COLO668 (cell line): ENCODE data around the gene PITPNM3.
A peak's percentile ranks its signal among the peaks of the same experiment; 100 is the strongest.

Experiments
- DNase-seq: peaks from one replicate; lab custom pipeline; 2025; ENCODE audit not compliant: unreplicated experiment; lab: John Stamatoyannopoulos, UW

The PITPNM3 gene

DNA sequence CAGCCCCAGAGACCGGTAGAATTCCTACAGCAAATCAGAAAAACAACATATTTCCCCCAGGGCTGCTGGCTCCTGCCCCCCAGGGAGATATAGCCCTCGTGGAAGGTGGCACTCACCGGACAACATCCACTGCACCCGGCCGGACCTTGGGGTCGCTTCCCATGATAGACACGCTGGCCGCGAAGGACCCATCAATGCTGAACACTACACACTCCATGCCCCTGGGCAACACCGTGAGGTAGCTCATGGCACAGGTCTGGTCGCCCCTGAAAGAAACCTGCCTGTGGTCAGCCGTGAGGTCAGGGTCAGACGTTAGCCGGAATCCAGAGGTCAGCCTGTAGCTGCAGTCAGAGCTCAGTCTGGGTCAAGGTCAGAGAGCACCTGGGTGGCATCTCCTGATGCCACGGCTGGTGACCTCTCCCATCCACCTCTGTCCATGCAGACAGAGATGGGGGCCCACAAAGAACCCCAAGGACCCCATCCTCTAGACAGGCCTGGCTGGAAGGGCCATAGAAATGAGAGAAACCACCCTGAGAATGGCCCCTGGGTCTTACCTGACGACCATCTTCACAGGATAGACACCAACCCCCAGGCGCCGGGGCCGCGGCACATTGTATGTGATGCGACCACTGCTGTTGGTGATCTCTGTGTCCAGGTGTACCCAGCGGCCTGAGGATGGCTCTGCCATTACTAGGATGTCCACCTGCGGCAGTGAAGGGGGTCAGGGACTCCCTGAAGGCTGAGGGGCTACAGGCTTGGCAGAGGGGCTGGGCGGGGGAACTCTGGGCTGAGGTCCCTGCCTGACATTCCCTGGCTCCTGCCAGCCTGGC, 92.5 kb downstream of the PITPNM3 start:
- no peak for DNase-seq

DNA sequence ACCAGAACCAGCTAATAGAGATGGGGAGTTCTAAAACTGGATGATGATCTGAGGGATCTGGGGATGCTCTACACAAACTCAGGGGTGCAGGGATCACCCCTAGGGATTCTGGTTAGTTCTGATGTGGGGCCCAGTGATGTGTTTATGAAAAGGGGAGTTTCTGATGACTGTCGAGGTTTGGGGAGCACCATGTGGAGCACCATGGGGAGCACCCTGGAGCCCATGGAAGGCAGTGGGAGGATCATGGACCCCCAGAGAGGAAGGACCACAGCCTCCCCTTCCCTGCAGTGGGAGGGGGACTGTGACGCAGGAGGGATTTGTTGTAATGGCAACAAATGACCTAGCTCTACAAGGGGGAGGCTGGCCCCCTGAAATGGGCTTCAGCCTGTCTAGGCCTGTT, 93.7 kb downstream of the PITPNM3 start:
- no peak for DNase-seq

DNA sequence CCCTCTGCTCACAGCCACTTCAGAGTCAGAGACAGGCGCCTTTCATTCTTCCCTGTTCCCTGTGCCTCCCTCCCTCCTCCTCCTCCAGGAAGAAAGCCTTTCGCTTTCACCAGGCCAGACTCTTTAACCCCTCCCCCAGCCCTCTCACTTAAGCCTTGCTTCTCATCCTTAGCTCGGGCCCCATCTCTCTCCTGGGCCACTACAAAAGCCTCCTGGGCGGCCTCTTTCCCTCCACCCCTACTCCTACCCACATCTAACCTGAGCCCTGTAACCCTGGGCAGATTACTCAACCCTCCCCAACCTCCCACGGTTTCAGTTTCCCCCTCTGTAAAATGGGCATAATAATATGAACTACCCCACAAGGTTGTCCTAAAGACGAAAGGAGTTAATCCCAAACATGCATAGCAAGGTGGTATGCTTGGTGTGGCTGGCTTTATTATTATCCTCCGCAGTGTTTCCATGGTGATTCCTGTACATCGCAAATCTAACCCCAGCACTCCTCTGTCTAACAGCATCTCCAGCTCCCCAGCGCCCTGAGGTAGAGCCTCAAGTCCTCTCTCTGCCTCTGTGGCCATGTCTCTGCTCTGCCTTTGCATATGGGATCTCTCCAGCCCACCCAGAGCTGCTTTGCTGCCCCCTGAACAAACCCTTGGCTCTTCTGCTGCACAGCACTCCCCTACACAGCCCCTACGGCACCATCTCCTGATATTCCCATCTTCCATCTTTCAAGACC, 94.4 kb downstream of the PITPNM3 start:
- DNase-seq: no peak

DNA sequence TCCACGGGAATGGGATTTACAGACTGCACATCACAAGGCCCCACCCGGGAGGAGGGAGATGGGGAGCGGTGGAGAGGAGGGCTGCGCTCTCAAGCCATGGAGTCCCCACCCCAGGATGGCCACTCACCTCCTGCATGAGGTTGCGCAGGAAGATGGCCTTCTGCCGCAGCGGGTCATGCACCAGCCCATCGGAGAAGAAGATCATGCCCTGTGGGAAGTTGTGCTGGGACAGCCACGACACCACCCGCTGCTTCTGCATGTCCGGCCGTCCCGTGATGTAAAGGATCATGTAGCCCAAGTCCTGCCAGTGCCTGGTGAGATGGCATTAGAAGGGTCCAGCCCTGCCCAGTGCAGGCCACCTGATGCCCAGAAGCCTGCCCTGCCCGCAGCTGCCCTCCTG, 95.1 kb downstream of the PITPNM3 start:
- DNase-seq: no peak

DNA sequence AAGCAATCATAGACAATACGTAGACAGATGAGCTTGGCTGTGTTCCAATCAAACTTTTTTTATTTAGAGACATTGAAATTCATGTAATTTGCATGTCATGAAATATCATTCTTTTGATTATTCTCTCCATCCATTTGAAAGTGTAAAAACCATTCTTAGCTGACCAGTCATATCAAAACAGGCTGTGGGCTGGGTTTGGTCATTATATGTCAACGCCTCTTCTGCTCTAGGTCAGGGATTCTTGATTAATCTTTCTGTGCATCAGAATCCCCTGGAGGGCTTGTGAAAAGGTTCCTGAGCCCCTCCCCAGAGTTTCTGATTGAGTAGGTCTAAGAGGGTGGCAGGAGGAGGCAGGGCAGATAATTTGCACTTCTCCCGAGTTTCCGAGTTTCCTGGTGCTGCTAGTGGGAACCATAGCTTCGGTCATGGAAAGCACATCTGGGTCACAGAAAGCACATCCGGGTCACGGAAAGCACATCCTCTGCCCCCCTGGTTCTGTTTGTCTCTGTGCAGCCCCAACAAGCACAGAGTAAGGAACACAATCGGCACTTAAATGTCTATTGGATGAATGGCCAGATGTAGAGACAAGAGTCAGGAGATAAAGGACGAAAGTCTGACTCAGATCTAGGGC, 95.7 kb downstream of the PITPNM3 start:
- no peak for DNase-seq

DNA sequence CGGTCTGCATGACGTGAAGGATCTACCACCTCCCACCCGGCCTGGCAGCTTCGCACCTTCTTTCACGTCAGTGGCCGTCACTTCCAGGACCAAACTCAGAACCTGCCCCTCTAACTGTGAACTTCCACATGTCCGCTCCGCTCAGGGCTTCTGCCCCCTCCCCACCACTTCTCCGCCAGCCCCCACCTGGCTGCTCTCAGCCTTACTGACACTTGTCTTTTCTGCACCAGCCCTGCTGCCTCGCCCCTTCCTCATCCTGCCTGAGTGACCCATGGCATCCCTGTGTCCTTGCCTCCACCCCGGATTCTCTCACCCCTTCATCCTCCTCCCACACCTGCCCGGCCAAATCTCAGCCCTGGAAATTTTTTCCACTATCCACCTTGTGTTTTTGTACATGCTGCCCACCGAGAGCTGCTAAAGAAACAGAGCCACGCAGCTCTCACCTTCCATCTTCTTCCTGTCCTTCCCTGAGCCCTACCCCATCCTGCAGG, 97.8 kb downstream of the PITPNM3 start:
- DNase-seq: no peak

DNA sequence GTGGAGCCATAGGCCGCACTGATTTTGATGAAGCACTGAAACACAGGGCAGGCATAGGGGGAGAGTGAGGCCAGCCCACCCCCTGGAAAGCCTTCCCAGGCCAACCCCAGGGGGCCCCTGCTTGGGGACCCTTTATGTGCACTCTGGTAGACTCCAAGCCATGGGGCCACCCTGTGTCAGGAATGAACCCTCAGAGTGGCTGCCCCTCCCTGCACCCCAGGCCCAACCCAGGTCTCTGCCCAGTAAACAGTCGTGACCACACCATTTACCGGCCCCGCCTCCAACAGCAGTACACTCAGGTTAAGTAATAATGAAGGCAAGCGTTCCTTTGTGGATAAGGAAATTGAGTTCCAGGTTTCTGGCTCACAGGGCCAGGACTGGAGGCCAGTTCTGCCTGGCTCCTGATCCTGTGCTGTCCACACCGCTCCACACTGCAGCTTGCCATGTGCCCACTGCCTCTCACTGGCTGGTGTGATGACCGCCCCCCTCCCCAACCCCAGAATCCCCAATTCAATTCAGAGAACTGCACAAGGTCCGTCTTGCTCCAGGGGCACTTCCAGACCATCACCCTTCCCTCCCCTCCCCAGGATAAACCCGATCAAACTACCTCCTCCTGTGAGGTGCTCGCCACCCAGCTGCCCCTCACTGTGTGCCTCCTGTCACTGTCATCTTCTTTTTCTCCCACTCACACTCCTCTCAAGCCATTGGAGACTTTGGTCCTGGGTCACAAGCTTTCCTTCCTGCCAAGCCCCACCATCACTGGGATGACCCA, 98.5 kb downstream of the PITPNM3 start:
- no peak for DNase-seq

DNA sequence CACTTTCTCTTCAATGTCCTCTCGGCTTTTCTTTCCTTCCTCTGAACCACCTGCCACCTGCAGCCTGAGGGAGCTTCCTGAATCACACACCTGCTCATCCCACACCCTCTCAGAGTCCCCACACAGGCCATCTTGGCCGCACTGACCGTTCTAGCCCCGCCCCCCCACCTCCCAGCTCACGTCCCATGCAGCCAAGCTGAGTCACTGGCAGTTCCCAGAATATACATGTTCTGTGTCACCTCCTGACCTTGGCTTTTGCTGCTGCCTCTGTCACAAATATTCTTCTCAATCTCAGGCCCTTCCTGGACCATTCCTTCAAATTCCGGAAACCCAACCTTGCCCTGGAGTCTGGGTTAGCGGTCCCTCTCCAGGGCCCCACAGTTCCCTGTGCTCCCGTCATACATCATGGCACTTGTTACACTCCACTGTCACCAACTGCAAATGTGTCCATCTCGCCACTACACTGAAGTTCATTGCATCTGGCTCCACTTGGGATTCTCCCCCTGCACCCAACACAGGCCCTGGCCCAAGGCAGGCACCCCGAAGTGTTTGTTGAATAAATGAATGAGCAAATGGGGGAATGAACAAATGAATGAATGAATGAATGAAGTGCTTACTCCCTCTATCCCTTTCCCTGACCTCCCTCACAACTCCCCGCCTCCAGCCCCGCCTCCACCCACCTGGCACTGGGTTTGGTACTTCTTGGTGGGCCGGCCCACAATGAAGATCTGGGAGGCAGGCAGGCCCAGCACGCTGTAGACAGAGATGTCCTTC, 99.3 kb downstream of the PITPNM3 start:
- peak; percentile 62 for DNase-seq

DNA sequence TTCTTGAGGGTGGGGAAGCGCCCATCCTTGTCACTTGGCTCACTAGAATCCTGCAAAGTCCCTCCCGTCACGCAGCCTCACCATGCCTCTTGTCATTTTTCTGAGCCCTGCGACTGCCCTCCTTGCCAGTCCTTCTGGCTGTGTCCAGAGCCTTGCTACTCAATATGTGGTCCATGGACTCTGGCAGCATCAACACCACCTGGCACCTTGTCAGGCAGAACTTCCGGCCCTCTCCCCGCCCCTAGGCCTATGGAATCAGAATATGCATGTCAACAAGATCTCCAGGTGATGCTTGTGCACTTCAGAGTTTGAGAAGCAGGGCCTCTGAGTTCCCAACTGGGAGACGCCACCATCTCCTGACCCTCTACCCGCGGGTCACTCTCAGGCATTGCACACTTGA, 100.0 kb downstream of the PITPNM3 start:
- peak; percentile 60 for DNase-seq

DNA sequence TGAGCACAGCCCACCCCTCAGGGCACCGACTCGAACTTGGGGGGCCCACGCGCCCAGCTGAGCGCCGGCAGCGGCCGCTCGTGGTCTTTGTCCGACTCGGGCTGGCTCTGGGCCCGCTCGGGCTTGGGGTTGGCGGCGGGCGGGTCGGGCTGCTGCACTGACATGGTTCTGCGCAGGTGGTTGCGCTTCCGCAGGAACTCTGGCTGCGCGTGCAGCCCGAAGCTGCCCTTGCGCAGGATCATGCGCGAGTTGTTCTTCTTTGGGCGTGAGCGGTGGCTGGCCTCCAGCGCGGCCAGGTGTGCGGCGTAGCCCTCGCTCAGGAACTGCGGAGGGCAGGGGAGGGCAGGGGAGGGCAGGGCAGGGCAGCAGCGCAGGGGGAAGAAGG, 101.0 kb downstream of the PITPNM3 start:
- DNase-seq: peak; percentile 42

DNA sequence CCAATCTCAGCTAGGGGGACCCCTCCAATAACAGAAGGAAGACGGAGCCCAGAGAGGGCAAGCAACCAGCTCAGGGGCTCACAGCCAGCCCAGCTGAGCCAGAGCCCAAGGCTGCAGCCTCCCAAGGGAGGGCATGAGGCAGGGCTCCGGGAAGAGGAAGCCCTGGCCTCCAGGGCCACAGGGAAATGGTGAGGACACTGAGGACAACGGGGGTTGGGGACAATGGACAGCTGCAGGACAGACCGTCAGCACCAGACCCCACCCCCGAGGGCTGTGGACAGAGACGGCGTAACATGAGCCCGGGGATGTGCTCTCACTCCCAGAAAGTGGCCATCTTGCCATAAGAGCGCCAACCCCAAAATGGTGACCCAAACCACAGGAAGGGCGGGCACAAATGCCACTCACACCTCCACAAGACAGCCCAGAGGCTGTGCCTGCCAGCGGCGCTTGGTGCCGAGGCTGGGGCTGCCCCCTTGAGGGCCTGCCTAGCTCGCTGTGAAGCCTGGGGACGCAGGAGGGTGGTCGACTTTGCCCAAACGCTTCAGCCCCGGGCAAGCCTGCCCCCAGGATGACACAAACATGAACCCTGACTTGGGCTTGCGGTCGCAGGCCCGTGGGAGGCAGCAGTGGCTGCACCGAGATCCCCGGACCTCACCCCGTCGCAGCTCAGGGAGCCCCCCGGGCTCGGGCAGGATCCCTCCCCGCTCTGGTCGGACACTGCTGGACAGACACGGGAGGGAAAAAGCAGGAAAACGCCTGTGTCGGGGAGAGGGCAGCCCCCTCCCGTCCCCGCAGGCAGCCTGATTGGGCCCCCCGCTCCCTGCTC, 101.6 kb downstream of the PITPNM3 start:
- DNase-seq: peak; percentile 5

DNA sequence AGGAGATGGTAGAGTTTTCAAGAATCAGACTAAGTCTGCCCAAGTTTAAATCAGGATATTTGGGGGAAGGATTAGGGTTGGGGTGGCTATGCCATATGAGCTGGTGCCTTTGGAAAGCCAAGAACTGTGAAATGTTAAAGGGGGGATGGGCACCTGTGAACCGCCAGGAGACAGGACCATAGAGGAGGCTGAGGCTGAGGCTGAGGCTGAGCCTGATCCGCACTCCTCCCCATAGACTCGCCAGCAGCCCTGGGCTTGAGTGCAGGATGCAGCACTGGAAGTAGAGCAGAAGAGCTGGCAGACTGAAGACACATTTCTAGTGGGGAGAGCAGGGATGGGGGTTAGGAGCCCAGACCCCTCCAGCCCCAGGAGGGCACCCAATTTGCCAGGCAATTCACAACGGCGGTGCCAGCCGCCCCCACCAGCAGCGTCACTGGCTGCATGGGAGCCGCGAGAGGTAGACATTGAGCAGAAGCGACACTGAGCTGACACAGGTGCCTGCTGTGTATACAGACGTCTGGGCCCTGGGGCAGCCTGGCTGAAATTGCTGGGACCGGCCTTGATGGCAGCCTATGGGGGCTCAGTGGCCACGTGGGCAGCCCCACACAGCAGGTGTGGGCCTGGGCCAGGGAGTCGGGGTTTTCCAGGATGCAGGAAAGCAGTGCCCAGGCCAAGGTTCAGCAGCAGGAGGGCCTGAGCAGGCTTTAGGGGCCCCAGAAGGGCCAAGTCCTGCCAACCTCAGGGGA, 102.9 kb downstream of the PITPNM3 start:
- DNase-seq: peak; percentile 25

DNA sequence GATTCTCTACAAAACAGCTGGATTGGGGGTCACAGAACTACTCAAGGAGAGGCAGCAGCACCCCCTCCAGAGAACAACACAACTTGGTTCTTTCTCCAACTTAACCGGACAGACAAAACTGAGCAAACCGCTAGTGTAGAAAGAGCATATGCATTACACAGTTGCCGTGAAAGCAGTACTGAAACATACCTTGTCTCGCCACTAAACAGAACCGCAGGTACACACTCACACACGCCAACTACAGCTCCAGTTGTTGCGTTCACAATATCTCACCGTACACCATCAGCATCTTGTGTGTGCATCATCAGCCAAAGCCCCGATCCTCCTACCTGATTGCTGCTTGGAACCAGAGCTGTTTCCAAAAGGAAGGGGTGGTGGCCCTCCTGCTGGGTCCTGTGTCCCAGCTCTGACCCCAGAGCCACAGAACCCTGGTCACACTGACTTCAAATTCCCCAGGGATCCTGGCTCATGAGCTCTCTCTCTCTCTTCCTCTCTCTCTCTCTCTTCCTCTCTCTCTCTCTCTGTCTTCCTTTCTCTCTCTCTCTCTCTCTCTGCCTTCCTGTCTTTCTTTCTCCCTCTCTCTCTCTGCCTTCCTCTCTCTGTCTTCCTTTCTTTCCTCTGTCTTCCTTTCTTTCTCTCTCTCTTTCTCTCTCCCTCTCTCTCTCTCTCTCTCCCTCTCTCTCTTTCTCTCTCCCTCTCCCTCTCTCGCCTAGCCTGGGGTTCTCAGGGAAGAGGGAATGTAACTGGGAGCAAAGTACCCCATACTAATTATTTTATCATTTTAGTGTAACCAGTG, 103.7 kb downstream of the PITPNM3 start:
- no peak for DNase-seq

DNA sequence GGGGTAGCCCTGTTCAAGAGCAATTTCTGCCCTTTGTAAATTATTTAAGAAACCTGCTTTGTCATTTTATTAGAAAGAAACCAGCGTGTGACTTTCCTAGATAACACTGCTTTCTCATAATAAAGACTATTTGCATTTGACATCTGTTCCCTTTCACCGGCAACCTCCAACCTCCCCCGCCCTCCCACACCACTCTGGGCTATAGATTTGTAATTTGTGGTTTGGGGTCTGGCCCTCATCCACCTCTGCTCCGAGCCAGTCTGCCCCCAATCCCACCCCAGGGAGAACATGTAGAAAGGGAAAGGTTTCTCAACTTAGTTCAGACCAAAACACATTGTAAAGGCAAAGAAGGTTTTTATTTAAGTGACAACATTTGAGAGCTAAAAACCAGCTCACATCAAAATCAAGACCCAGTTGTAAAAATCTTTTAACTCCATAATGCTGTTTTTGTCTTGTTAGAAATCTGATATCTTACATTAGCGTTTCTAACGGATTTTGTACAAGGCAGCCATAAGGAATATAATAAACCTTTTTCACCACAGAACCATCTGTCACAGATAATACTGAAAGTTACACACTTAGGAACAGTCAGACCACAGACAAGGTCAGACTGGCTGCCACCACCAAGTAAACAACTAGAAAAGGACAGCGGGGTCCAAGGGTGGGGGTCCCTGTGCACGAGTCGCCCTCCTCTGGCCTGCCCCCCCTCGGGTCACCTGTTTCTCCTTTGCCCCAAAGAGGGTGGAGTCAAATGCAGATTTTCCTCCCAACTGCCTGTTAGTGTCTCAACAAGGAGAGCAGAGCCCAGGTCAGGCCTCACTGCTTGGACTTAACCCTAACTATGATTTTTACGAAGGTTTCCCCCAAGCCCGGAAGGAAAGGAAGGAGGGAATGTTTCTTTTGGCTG, 105.2 kb downstream of the PITPNM3 start:
- no peak for DNase-seq

DNA sequence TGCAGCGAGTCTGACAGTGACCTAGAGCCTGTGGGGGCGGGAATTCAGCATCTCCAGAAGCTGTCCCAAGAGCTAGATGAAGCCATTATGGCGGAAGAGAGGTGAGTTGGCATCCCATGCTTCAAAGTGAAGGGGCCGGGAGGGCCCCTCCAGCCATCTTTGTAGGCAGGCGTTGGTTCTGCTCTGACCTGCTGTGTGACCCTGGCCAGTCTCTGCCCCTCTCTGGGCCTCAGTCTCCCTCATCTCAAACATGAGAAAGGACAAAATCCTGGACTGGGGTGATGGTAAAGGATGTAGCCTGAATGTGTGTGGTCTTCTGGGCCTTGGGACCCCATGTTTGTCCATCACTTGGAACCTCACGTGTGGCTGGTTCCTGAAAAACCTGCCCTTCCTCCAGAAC, 107.0 kb downstream of the PITPNM3 start:
- no peak for DNase-seq

DNA sequence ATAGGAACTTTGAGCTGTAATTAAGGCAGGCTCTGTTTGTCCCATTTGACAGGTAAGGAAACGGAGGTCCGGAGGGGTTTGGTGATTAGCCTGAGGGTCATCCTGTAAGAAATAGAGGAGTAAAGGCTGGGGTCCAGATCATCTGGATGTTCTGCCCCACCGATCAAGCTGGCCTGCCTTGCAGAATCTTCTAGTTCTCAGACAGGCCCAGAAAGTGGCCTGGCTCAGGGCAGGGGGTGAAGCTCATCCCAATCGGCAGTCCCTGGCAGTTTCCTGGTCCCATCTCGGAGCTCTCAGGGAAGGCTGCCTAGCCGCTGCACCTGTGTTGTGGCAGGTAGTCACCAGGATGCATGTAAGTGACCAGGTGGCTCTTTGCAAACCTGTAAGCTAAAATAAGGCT, 107.9 kb downstream of the PITPNM3 start:
- DNase-seq: no peak

DNA sequence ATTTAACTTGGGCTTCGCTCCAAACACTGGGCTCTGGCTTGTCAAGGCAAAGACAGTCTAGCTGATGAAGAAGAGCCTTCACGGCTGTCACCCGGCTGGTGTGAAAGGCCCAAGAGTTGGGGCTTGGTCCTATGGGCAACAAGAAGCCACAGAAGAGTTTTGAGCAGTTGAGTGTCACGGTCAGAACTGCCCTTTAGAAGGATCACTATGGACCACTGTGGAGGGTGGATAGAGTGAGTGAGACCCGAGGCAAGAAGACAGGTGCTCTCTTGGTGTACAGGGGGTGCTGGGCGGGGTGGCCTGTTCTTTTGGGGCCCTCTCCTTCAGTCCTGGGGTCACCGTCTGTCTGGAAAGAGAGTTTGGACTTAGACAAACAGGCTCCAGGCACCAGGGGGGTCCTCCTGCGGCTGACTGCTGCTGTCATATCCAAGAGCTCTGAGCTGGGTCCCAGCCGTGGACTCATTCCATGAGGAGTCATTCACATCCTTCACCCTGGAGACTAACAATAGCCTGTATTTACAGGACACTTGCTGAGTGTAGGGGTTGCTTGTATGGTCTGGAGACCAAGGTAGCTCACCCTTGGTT, 109.7 kb downstream of the PITPNM3 start:
- no peak for DNase-seq
